ENCODE measurements around the gene FHOD3.

Gene FHOD3

DNA sequence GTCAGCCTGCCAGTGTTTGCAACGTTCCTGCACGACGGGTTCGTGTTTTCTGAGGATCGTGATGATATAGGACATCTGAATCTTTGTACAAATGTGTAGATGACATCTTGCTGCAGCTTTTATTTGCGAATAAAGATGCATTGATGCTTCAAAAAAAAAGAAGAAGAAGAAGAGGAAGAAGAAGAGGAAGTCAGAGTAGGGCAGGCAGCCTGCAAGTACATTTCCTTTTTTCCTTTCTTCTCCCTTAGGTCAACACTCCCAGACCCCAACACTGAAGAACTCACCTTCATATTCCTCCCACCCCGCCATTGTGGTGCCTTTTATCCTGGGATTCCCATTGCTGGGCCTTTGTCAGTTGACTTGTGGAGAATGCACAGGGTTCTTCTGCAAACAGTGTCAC lies 91.5 kb downstream of the FHOD3 start:
- H3K4me1 ChIP-seq (ENCODE audit: control insufficient read depth, insufficient read depth, low read length, poor library complexity, severe bottlenecking) = no peaks in the 10 kb centered on the region
- H3K36me3 ChIP-seq (ENCODE audit: control insufficient read depth, insufficient read depth, low read length) = no peaks in the 10 kb centered on the region
- no peak overlapping the region for H3K4me3 ChIP-seq (ENCODE audit: insufficient read depth, low read depth, low read length, poor library complexity, severe bottlenecking)
- H3K27ac ChIP-seq (ENCODE audit: insufficient read depth, low read length, poor library complexity, severe bottlenecking) = no peak overlapping the region
- DNase-seq = no peak
- H3K27me3 ChIP-seq (replicated peaks; ENCODE audit: control insufficient read depth, insufficient read depth, low read length, poor library complexity, severe bottlenecking) = no peaks in the 10 kb centered on the region
- no peaks in the 10 kb centered on the region for H3K9me3 ChIP-seq (ENCODE audit: control insufficient read depth, low read length)

GRCh38 chr18:36389811-36390581 lies 92.5 kb downstream of the FHOD3 start:
- no peaks in the 10 kb centered on the region for H3K4me1 ChIP-seq (ENCODE audit: control insufficient read depth, insufficient read depth, low read length, poor library complexity, severe bottlenecking)
- no peaks in the 10 kb centered on the region for H3K36me3 ChIP-seq (ENCODE audit: control insufficient read depth, insufficient read depth, low read length)
- no peak for DNase-seq
- H3K27me3 ChIP-seq (replicated peaks; ENCODE audit: control insufficient read depth, insufficient read depth, low read length, poor library complexity, severe bottlenecking) = no peaks in the 10 kb centered on the region
- no peak overlapping the region for H3K4me3 ChIP-seq (ENCODE audit: insufficient read depth, low read depth, low read length, poor library complexity, severe bottlenecking)
- no peaks in the 10 kb centered on the region for H3K9me3 ChIP-seq (ENCODE audit: control insufficient read depth, low read length)
- H3K27ac ChIP-seq (ENCODE audit: insufficient read depth, low read length, poor library complexity, severe bottlenecking) = no peak overlapping the region

DNA sequence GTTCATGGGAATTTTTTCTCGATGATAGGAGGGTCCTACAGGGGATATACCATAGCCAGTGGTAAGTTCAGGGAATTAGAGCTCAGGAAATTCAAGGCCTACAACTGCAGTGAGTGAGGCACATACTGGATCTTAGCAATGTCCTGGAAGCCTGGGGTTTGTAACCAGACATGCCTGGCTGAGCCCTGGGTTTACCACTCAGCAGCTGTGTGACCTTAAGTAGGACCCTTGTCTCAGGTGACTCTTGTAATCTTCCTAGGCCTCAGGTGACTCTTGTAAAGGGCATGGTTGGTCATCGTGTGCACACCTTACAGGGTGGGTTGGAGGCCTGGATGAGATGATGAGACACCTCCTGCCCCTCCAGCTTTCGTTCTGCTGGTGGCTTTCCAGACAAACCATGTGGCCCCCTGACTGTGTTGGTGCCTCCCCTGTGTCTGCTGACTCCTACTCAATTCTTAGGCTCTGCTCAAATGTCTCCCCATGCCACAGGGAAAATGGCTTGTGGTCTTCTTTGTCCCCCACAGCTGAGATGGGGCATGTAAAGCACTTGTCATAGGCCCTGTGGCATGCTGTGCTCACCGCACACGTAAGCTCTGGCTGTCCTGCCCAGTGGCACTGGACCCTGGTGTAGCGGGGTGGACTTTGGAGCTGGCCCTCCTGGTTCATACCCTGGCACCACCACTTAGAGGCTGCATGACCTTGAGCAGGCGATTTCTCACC lies 94.1 kb downstream of the FHOD3 start:
- no peak for DNase-seq
- H3K27ac ChIP-seq (ENCODE audit: insufficient read depth, low read length, poor library complexity, severe bottlenecking) = no peak overlapping the region

GRCh38 chr18:36392164-36392978 lies 94.9 kb downstream of the FHOD3 start:
- Histone ChIP-seq H3K27ac (ENCODE audit: insufficient read depth, low read length, poor library complexity, severe bottlenecking) (no peak overlapping the region), H3K4me1 (ENCODE audit: control insufficient read depth, insufficient read depth, low read length, poor library complexity, severe bottlenecking) (no peaks in the 10 kb centered on the region)

More for the DNA sequence above, 94.1 kb downstream of the FHOD3 start:
- Histone ChIP-seq H3K4me1 (ENCODE audit: control insufficient read depth, insufficient read depth, low read length, poor library complexity, severe bottlenecking) (no peaks in the 10 kb centered on the region), H3K9me3 (ENCODE audit: control insufficient read depth, low read length) (no peaks in the 10 kb centered on the region), H3K36me3 (ENCODE audit: control insufficient read depth, insufficient read depth, low read length) (no peaks in the 10 kb centered on the region), H3K4me3 (ENCODE audit: insufficient read depth, low read depth, low read length, poor library complexity, severe bottlenecking) (no peak overlapping the region), H3K27me3 (replicated peaks; ENCODE audit: control insufficient read depth, insufficient read depth, low read length, poor library complexity, severe bottlenecking) (no peaks in the 10 kb centered on the region)

DNA sequence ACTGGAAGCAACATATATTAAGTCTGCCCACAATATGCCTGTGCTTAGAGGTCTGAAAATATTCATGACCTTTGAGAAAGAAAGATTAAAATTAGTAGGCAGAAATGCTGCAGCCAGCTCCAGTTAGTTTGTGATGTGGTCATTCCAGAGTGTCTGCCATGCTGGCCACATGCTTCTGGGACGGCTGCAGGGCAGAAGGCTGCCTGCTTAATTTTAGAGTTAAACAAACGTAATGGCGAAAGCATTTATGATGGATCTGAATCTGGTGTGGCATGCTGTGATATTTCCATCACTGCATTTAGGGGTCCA lies 95.4 kb downstream of the FHOD3 start:
- Histone ChIP-seq H3K9me3 (ENCODE audit: control insufficient read depth, low read length) (no peaks in the 10 kb centered on the region), H3K4me1 (ENCODE audit: control insufficient read depth, insufficient read depth, low read length, poor library complexity, severe bottlenecking) (no peaks in the 10 kb centered on the region), H3K4me3 (ENCODE audit: insufficient read depth, low read depth, low read length, poor library complexity, severe bottlenecking) (no peak overlapping the region), H3K36me3 (ENCODE audit: control insufficient read depth, insufficient read depth, low read length) (no peaks in the 10 kb centered on the region), H3K27me3 (replicated peaks; ENCODE audit: control insufficient read depth, insufficient read depth, low read length, poor library complexity, severe bottlenecking) (no peaks in the 10 kb centered on the region), H3K27ac (ENCODE audit: insufficient read depth, low read length, poor library complexity, severe bottlenecking) (no peak overlapping the region)
- DNase-seq = no peak

More at GRCh38 chr18:36392164-36392978, 94.9 kb downstream of the FHOD3 start:
- H3K9me3 ChIP-seq (ENCODE audit: control insufficient read depth, low read length) = no peaks in the 10 kb centered on the region
- H3K36me3 ChIP-seq (ENCODE audit: control insufficient read depth, insufficient read depth, low read length) = no peaks in the 10 kb centered on the region
- H3K27me3 ChIP-seq (replicated peaks; ENCODE audit: control insufficient read depth, insufficient read depth, low read length, poor library complexity, severe bottlenecking) = no peaks in the 10 kb centered on the region
- no peak overlapping the region for H3K4me3 ChIP-seq (ENCODE audit: insufficient read depth, low read depth, low read length, poor library complexity, severe bottlenecking)
- DNase-seq = no peak

DNA sequence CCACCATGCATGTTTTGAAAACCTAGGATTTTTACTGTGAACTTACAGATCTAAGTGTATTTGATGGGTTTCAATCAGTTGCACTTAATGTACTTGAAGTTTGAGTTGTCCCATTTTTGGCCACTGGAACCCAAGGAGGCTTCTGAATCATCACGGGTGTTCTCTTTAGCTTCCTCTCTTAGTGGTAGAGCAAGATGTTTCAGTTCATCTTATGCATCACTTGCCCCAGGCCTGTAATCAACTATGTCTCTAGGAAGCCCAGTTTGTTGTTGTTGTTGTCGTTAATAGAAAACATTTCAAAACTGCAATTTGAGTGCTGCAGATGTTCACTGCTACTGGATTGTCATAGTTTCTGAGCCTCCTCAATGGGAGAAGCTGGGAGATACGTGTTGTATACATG lies 97.0 kb downstream of the FHOD3 start:
- Histone ChIP-seq H3K4me3 (ENCODE audit: insufficient read depth, low read depth, low read length, poor library complexity, severe bottlenecking) (no peak overlapping the region), H3K9me3 (ENCODE audit: control insufficient read depth, low read length) (no peaks in the 10 kb centered on the region), H3K4me1 (ENCODE audit: control insufficient read depth, insufficient read depth, low read length, poor library complexity, severe bottlenecking) (no peaks in the 10 kb centered on the region), H3K27ac (ENCODE audit: insufficient read depth, low read length, poor library complexity, severe bottlenecking) (no peak overlapping the region), H3K36me3 (ENCODE audit: control insufficient read depth, insufficient read depth, low read length) (no peaks in the 10 kb centered on the region), H3K27me3 (replicated peaks; ENCODE audit: control insufficient read depth, insufficient read depth, low read length, poor library complexity, severe bottlenecking) (no peaks in the 10 kb centered on the region)
- no peak for DNase-seq

DNA sequence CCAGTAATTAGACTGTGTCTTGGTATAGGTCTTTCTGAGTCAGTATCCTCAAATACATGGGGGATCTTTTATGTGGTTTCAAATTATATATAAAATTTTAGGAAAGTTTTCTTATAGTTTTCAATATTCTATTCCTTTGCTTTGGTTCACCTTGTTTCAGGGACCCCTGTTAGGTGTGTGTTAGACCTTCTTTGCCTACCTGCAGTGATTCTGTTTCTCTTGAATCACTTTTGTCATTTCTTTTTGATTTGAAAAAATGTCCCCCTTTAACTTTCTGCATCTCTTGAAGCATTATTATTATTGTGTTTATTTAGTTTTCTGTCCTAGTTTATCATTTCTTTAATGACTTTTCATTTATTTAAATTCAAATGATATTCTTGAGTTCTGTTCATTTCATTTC lies 98.7 kb downstream of the FHOD3 start:
- Histone ChIP-seq H3K9me3 (ENCODE audit: control insufficient read depth, low read length) (no peaks in the 10 kb centered on the region), H3K4me3 (ENCODE audit: insufficient read depth, low read depth, low read length, poor library complexity, severe bottlenecking) (no peak overlapping the region), H3K27ac (ENCODE audit: insufficient read depth, low read length, poor library complexity, severe bottlenecking) (no peak overlapping the region), H3K4me1 (ENCODE audit: control insufficient read depth, insufficient read depth, low read length, poor library complexity, severe bottlenecking) (no peaks in the 10 kb centered on the region), H3K36me3 (ENCODE audit: control insufficient read depth, insufficient read depth, low read length) (no peaks in the 10 kb centered on the region), H3K27me3 (replicated peaks; ENCODE audit: control insufficient read depth, insufficient read depth, low read length, poor library complexity, severe bottlenecking) (no peaks in the 10 kb centered on the region)
- no peak for DNase-seq

GRCh38 chr18:36397033-36397432 lies 99.5 kb downstream of the FHOD3 start:
- DNase-seq = no peak
- no peak overlapping the region for H3K27ac ChIP-seq (ENCODE audit: insufficient read depth, low read length, poor library complexity, severe bottlenecking)
- no peaks in the 10 kb centered on the region for H3K27me3 ChIP-seq (replicated peaks; ENCODE audit: control insufficient read depth, insufficient read depth, low read length, poor library complexity, severe bottlenecking)
- no peak overlapping the region for H3K4me3 ChIP-seq (ENCODE audit: insufficient read depth, low read depth, low read length, poor library complexity, severe bottlenecking)
- no peaks in the 10 kb centered on the region for H3K36me3 ChIP-seq (ENCODE audit: control insufficient read depth, insufficient read depth, low read length)
- H3K4me1 ChIP-seq (ENCODE audit: control insufficient read depth, insufficient read depth, low read length, poor library complexity, severe bottlenecking) = no peaks in the 10 kb centered on the region
- H3K9me3 ChIP-seq (ENCODE audit: control insufficient read depth, low read length) = no peaks in the 10 kb centered on the region

DNA sequence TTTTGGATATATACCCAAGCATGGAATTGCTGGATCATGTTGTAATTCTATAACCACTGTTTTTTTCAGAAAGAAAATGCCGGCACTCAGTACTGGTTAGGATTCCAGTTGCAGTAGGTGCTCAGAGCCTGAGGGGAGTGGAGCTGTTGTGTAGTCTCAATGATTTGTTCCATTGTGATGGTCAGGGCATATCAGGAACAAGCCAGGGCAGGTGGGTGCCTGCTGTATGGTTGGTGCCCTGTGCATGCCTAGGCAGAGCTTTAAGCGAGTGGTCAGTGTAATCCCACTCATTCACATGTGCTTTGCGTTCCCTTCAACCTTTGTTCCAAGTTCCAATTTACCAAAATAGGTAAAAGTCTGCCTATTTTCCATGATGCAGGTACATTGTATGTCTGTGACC lies 100.9 kb downstream of the FHOD3 start:
- Histone ChIP-seq H3K4me1 (ENCODE audit: control insufficient read depth, insufficient read depth, low read length, poor library complexity, severe bottlenecking) (no peaks in the 10 kb centered on the region), H3K27ac (ENCODE audit: insufficient read depth, low read length, poor library complexity, severe bottlenecking) (no peak overlapping the region)

GRCh38 chr18:36399055-36399454 lies 101.5 kb downstream of the FHOD3 start:
- Histone ChIP-seq H3K4me3 (ENCODE audit: insufficient read depth, low read depth, low read length, poor library complexity, severe bottlenecking) (no peak overlapping the region), H3K9me3 (ENCODE audit: control insufficient read depth, low read length) (no peaks in the 10 kb centered on the region), H3K27ac (ENCODE audit: insufficient read depth, low read length, poor library complexity, severe bottlenecking) (no peak overlapping the region), H3K27me3 (replicated peaks; ENCODE audit: control insufficient read depth, insufficient read depth, low read length, poor library complexity, severe bottlenecking) (no peaks in the 10 kb centered on the region), H3K36me3 (ENCODE audit: control insufficient read depth, insufficient read depth, low read length) (no peaks in the 10 kb centered on the region), H3K4me1 (ENCODE audit: control insufficient read depth, insufficient read depth, low read length, poor library complexity, severe bottlenecking) (no peaks in the 10 kb centered on the region)
- no peak for DNase-seq

More for the DNA sequence above, 100.9 kb downstream of the FHOD3 start:
- Histone ChIP-seq H3K36me3 (ENCODE audit: control insufficient read depth, insufficient read depth, low read length) (no peaks in the 10 kb centered on the region), H3K9me3 (ENCODE audit: control insufficient read depth, low read length) (no peaks in the 10 kb centered on the region), H3K27me3 (replicated peaks; ENCODE audit: control insufficient read depth, insufficient read depth, low read length, poor library complexity, severe bottlenecking) (no peaks in the 10 kb centered on the region), H3K4me3 (ENCODE audit: insufficient read depth, low read depth, low read length, poor library complexity, severe bottlenecking) (no peak overlapping the region)
- DNase-seq = no peak
